RWPE1 (cell line): ENCODE measurements around the gene VSX2.
"Not testable (repeated sequence)": the region's sequence is repeated elsewhere in the genome, so short reads cannot be mapped to it uniquely, and the experiment has no call there.

Experiments used
- CTCF ChIA-PET: fragments of 350-600 bp; sonication (Branson Sonifier 250); formaldehyde crosslinking; extraction: SDS; loops from one replicate; lab custom pipeline; 2021; lab: Yijun Ruan, JAX
- POLR2A ChIA-PET: fragments of 400-600 bp; formaldehyde crosslinking; extraction: SDS; loops from one replicate; lab custom pipeline; 2020; ENCODE audit warnings: antibody characterized with exemption; ENCODE audit not compliant: low non-redundant PET; lab: Yijun Ruan, JAX
- DNase-seq: peaks from one replicate; pipeline ENCODE4 v3.0.0; 2012; ENCODE audit warnings: low spot score
- H3K27ac ChIP-seq: fragments of 450-650 bp; 2 replicates; pipeline ENCODE4 v1.5.1; 2017
- CTCF ChIP-seq: fragments of 450-650 bp; conservative IDR thresholded peaks from 2 replicates; pipeline ENCODE4 v1.5.1; 2017; ENCODE audit warnings: low read depth, mild to moderate bottlenecking

VSX2 gene

DNA sequence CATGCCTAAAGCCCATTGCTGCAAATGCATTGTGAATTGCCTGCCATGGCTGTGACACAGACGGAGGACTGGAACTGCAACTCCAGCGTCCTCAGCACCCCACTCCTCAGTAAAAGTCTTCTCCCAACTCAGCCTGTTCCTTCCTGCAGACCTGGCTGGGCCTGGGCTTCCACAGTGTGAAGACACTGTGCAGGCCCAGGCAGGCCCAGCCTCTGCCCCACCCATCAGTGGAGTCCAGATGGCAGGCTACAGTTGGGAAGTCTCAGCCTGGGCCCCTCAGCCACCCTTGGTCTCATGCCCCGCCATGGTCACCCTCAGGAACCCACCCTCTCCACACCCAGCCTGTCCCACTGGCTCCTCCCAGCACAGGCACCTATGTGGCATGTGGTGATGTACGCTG, 22.0 kb downstream of the VSX2 start:
- POLR2A ChIA-PET: no interaction called here
- peak; percentile 52 for DNase-seq
- CTCF ChIA-PET: interaction anchor here (0.5 to 0.7 kb wide), 2 partner anchors 38 to 343 kb away, joined by 4 read pairs; no protein-coding TSS in a partner anchor
- TF ChIP-seq CTCF: no peak
- H3K27ac ChIP-seq: no peak overlapping the region

GRCh38 chr14:74262076-74262475, 22.8 kb downstream of the VSX2 start:
- DNase-seq: no peak
- CTCF ChIA-PET: interaction anchor here (0.7 kb wide), 1 partner anchor 342 kb away, joined by 4 read pairs; no protein-coding TSS in a partner anchor
- POLR2A ChIA-PET: no interaction called here
- no peak for TF ChIP-seq CTCF
- H3K27ac ChIP-seq: no peak overlapping the region

GRCh38 chr14:74263181-74263580, 23.9 kb downstream of the VSX2 start:
- CTCF ChIA-PET: no interaction called here
- H3K27ac ChIP-seq: no peak overlapping the region
- no peak for TF ChIP-seq CTCF
- no peak for DNase-seq
- POLR2A ChIA-PET: no interaction called here

- H3K27ac ChIP-seq: no peak overlapping the region
- TF ChIP-seq CTCF: no peak
- ChIA-PET CTCF (no interaction called here), POLR2A (no interaction called here)
- no peak for DNase-seq
These were observed 24.7 kb downstream of the VSX2 start for GRCh38 chr14:74263921-74264320.

GRCh38 chr14:74265301-74265965, 26.2 kb downstream of the VSX2 start:
- ChIA-PET POLR2A (no interaction called here), CTCF (interaction anchor here (2.6 kb wide), 1 partner anchor 9 kb away, joined by 14 read pairs; no protein-coding TSS in a partner anchor)
- no peak overlapping the region for H3K27ac ChIP-seq
- DNase-seq: no peak
- TF ChIP-seq CTCF: no peak

DNA sequence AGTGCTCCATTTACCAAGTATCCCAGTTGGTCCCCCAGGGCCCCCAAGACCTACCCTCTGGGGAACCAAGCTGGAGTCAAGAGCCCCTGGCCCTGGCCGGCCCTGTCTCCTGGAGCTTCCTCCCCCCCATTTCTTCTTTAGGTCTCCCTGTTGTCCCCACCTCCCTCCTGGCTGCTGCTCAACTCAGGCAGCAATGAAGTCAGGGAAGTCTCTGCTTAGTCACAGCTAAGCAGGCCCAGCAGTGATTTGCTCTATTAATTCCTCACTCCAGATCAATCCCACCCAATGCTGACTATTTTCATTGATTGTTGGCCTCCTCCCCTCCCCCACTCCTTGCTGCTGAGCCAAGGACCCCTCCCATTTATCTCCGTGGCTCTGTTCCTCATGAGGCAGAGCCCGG, 28.3 kb downstream of the VSX2 start:
- POLR2A ChIA-PET: no interaction called here
- CTCF ChIA-PET: interaction anchor here (0.6 to 2.6 kb wide), 3 partner anchors 11 to 17 kb away, joined by 3 to 14 read pairs (median 5); no protein-coding TSS in a partner anchor

DNA sequence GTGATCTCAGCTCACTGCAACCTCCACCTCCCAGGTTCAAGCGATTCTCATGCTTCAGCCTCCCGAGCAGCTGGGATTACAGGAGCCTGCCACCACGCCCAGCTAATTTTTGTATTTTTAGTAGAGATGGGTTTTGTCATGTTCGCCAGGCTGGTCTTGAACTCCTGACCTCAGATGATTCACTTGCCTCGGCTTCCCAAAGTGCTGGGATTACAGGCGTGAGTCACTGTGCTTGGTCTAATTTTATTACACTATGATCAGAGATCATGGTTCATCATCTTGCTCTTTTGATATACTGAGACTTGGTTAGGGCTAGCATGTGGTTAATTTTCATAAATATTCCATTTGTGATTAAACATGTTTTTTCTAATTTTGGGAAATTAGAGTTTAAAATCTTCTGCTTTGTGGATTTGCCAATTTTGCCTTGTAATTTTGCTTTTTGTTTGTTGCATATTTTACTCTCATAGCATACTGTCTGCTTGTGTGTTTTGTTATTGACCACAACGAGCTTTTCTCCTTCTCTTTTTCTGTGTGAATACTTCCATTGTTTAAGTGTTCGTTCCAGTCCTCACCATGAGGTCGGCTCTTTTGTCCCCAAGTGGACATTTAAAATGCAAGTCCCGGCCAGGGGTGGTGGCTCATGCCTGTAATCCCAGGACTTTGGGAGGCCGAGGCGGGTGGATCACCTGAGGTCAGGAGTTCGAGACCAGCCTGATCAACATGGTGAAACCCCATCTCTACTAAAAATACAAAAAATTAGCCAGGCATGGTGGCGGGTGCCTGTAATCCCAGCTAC, 31.3 kb downstream of the VSX2 start:
- peak; percentile 44 for DNase-seq
- CTCF ChIA-PET: interaction anchor here (0.6 to 1.2 kb wide), 3 partner anchors 11 to 1291 kb away, joined by 3 read pairs; no protein-coding TSS in a partner anchor
- POLR2A ChIA-PET, H3K27ac ChIP-seq: not testable (repeated sequence)

More for the DNA sequence above, 28.3 kb downstream of the VSX2 start:
- no peak for TF ChIP-seq CTCF
- no peak for DNase-seq
- no peak overlapping the region for H3K27ac ChIP-seq
